Vagina (tissue), 2 donors: ENCODE measurements around the gene HMGXB3. TPM values are rescaled to one million over a fixed set of nuclear protein-coding genes. Genes with fewer than 3 reads are reported as not detected.

Experiments used
- DNase-seq, 2 donors: peaks; one replicate each; pipeline ENCODE4 v3.0.0-alpha.2; 2017; ENCODE audit errors: extremely low spot score in 2 of 2
- H3K27ac ChIP-seq: fragments of 200-600 bp; sonication (generic); one replicate; pipeline ENCODE4 v1.5.1; 2019
- H3K27me3 ChIP-seq: fragments of 200-600 bp; sonication (generic); one replicate; pipeline ENCODE4 v1.5.1; 2019
- H3K36me3 ChIP-seq, 2 donors: fragments of 200-600 bp; sonication (generic); one replicate each; pipeline ENCODE4 v1.5.1; 2017 to 2019
- H3K4me1 ChIP-seq: fragments of 200-600 bp; sonication (generic); one replicate; pipeline ENCODE4 v1.5.1; 2019
- H3K4me3 ChIP-seq, 2 donors: fragments of 200-600 bp; sonication (generic); 1 replicate in 1 of 2; 2 replicates in 1 of 2; pipeline ENCODE4 v1.5.1; 2016 to 2019
- H3K9me3 ChIP-seq: fragments of 200-600 bp; sonication (generic); one replicate; pipeline ENCODE4 v1.5.1; 2019
- POLR2A ChIP-seq, 2 donors: fragments of 450-650 bp; IDR thresholded peaks; one replicate each; pipeline ENCODE4 v1.6.1; 2017; ENCODE audit warnings: antibody characterized with exemption in 2 of 2, mild to moderate bottlenecking in 2 of 2, moderate library complexity in 2 of 2
- POLR2AphosphoS5 ChIP-seq, 2 donors: sonication (generic); formaldehyde crosslinking; IDR thresholded peaks; one replicate each; pipeline ENCODE4 v1.9.0; 2017; ENCODE audit warnings: antibody characterized with exemption in 2 of 2, mild to moderate bottlenecking in 2 of 2, low read depth in 1 of 2; ENCODE audit not compliant: insufficient read depth in 1 of 2
- intact Hi-C: fragments of 100-400 bp; cut with DNase I; formaldehyde crosslinking; loops from one replicate; pipeline ENCODE4 v1.15.1; 2023
- total RNA-seq: library from RNA; depleted of rRNA; stranded (reverse); fragments of >200 nt; gene quantifications from one replicate; pipeline ENCODE4 v1.2.3, GENCODE V29; 2016
- TF ChIP-seq, protein P1 (sequence below), 3 experiments: fragments of 450-650 bp in 2 of 3; fragments of 200-600 bp in 1 of 3; sonication (generic) in 1 of 3; IDR thresholded peaks; one replicate each; pipeline ENCODE4 v1.5.1; 2017 to 2019; ENCODE audit warnings: antibody characterized with exemption in 3 of 3, mild to moderate bottlenecking in 2 of 3, moderate library complexity in 2 of 3

The HMGXB3 gene
- total RNA-seq, 1 donor from 2014 or later = 38.3 TPM

DNA sequence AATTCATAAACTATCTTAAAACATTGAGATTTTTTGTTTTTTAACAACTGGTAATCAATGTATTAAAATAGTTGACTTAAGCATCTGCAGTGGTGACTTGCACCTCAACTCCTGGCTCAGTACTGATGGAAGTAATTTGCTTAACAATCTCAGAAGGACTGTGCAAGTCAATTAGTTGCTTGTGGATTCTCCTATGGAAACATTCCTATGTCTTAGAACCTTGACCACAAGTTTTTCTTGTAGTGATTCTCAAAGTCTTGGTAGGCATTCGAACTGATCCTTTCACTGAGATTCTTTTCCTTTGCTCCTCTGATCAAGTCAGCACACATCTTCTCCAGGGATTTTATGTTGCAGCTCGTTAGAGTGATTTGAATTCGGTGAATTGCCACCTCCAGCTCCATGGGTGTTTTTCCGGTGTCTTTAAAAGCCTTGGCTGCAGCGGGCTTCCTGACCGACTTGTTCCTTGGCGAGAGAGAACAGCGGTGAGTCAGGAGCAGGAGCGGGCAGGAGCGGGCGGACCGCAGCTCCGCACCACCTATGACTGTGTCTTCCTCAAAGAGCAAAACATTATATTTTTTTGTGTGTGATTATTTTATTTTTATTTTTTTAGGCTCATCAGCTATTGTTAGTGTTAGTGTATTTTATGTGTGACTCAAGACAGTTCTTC is 21.1 kb downstream of the HMGXB3 start:
- Histone ChIP-seq H3K4me3 (no peak overlapping the region), H3K27ac (peak overlapping the region; percentile 47), H3K4me1 (peaks cover 26% of the 10 kb centered on the region), H3K36me3 (peaks cover 0 to 61% of the 10 kb centered on the region in 2 donors), H3K9me3 (no peaks in the 10 kb centered on the region), H3K27me3 (no peaks in the 10 kb centered on the region)
- intact Hi-C loops = no loop called here
- no peak for DNase-seq
- peak; percentile 30 to 68 for TF ChIP-seq POLR2AphosphoS5 (IDR thresholded peaks at IDR 0.05; ENCODE audit: insufficient read depth in 1 of 2, low read depth in 1 of 2)
- no peak for TF ChIP-seq POLR2A (IDR thresholded peaks at IDR 0.05)
- TF ChIP-seq, protein P1, sequence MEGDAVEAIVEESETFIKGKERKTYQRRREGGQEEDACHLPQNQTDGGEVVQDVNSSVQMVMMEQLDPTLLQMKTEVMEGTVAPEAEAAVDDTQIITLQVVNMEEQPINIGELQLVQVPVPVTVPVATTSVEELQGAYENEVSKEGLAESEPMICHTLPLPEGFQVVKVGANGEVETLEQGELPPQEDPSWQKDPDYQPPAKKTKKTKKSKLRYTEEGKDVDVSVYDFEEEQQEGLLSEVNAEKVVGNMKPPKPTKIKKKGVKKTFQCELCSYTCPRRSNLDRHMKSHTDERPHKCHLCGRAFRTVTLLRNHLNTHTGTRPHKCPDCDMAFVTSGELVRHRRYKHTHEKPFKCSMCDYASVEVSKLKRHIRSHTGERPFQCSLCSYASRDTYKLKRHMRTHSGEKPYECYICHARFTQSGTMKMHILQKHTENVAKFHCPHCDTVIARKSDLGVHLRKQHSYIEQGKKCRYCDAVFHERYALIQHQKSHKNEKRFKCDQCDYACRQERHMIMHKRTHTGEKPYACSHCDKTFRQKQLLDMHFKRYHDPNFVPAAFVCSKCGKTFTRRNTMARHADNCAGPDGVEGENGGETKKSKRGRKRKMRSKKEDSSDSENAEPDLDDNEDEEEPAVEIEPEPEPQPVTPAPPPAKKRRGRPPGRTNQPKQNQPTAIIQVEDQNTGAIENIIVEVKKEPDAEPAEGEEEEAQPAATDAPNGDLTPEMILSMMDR (IDR thresholded peaks at IDR 0.05) = no peak

DNA sequence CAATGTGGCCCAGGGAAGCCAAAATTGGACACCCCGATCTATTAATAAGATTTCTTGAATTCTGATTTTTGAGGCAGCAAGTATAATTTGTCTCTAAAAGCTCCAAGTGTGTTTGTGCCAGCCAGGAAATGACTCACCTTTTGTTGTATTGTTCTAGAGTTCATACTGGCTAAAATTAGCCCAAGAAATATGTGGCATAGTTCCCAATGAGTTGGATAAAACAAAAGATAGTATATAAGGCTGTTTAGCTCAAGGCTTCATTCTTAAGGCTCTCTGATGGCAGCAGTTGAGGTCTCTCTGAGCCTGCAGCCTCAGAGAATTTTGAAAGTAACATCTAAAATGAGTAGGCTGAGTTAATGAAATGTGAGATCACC is 21.6 kb downstream of the HMGXB3 start:
- TF ChIP-seq POLR2AphosphoS5 (IDR thresholded peaks at IDR 0.05; ENCODE audit: insufficient read depth in 1 of 2, low read depth in 1 of 2) (peak in 1 of 2 donors; percentile 53), POLR2A (IDR thresholded peaks at IDR 0.05) (no peak)
- intact Hi-C loops = no loop called here
- Histone ChIP-seq H3K4me1 (peaks cover 26% of the 10 kb centered on the region), H3K9me3 (no peaks in the 10 kb centered on the region), H3K27ac (peak overlapping the region; percentile 47), H3K36me3 (peaks cover 0 to 65% of the 10 kb centered on the region in 2 donors), H3K27me3 (no peaks in the 10 kb centered on the region), H3K4me3 (no peak overlapping the region)
- DNase-seq = no peak

DNA sequence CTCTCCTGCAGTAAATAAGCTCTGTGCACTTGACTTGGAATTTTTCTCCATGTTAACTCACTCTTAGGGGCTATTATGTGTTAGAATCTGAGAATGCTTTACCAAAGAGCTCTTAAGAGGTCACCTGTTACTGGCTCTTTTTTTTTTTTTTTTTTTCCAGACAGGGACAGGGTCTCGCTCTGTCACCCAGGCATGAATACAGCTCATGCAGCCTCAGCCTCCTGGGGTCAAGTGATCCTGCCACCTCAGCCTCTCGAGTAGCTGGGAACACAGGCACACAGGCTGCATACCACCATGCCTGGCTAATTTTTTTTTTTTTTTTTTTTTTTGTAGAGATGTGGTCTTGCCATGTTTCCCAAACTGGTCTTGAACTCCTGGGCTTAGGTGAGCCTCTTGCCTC is 22.1 kb downstream of the HMGXB3 start:
- Histone ChIP-seq H3K27me3 (no peaks in the 10 kb centered on the region), H3K4me1 (peaks cover 26% of the 10 kb centered on the region), H3K4me3 (no peak overlapping the region), H3K9me3 (no peaks in the 10 kb centered on the region), H3K36me3 (peaks cover 0 to 71% of the 10 kb centered on the region in 2 donors), H3K27ac (peak overlapping the region; percentile 47)
- intact Hi-C loops = no loop called here
- no peak for DNase-seq
- TF ChIP-seq POLR2AphosphoS5 (IDR thresholded peaks at IDR 0.05; ENCODE audit: insufficient read depth in 1 of 2, low read depth in 1 of 2) = no peak
- TF ChIP-seq, protein P1 (IDR thresholded peaks at IDR 0.05) = no peak
- no peak for TF ChIP-seq POLR2A (IDR thresholded peaks at IDR 0.05)

DNA sequence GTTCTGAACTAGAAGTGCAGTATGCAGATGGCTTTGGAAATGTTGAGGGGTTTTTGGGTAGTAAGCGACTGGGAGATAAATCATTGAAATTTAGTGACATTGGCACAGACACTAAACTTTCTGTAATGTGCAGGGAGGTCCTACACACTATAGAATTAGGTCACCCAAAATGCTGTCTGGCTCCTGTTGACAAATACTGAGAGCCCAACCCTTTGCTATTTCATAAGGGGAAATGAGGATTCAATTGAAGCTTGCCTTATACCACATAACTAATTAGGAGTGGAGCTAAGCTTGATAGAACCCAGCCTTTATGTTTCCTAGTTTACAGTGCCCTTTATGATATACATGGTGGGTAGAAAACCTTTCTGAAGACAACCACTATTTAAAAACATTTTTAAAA is 22.6 kb downstream of the HMGXB3 start:
- no peak for TF ChIP-seq POLR2A (IDR thresholded peaks at IDR 0.05)
- no peak for TF ChIP-seq POLR2AphosphoS5 (IDR thresholded peaks at IDR 0.05; ENCODE audit: insufficient read depth in 1 of 2, low read depth in 1 of 2)
- TF ChIP-seq, protein P1 (IDR thresholded peaks at IDR 0.05) = no peak
- H3K27ac ChIP-seq = no peak overlapping the region

DNA sequence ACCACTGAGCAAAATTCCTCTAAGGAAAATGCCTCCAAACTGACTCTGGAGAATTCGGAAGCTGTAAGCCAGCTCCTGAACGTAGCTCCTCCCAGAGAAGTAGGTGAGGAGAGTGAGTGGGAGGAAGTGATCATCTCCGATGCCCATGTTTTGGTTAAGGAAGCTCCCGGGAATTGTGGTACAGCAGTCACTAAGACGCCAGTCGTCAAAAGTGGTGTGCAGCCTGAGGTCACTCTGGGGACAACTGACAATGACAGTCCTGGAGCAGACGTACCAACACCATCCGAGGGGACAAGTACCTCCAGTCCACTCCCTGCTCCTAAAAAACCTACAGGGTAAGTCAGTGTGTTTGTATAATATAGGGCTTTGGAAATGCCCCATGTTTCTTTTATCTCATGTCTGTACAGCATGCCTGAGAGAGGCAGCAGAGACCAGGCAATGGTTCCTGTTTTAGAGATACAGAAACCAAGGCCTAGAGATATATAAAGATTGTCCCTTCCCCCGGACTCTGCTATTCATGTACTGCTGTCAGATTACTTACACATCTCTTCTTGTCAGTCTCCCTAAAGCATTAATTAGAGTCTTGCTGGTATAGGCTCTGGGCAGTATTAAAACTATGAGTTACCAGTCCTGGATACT is 23.9 kb downstream of the HMGXB3 start:
- H3K4me1 ChIP-seq = peaks cover 26% of the 10 kb centered on the region
- H3K9me3 ChIP-seq = no peaks in the 10 kb centered on the region
- no peak overlapping the region for H3K4me3 ChIP-seq
- peaks cover 0 to 58% of the 10 kb centered on the region in 2 donors for H3K36me3 ChIP-seq
- H3K27me3 ChIP-seq = no peaks in the 10 kb centered on the region
- no peak for DNase-seq
- intact Hi-C loops = no loop called here
- H3K27ac ChIP-seq = no peak overlapping the region
- no peak for TF ChIP-seq POLR2A (IDR thresholded peaks at IDR 0.05)
- no peak for TF ChIP-seq POLR2AphosphoS5 (IDR thresholded peaks at IDR 0.05; ENCODE audit: insufficient read depth in 1 of 2, low read depth in 1 of 2)
- TF ChIP-seq, protein P1 (IDR thresholded peaks at IDR 0.05) = no peak

More for the DNA sequence above, 22.6 kb downstream of the HMGXB3 start:
- Histone ChIP-seq H3K4me1 (peaks cover 26% of the 10 kb centered on the region), H3K9me3 (no peaks in the 10 kb centered on the region), H3K4me3 (no peak overlapping the region), H3K27me3 (no peaks in the 10 kb centered on the region), H3K36me3 (peaks cover 0 to 72% of the 10 kb centered on the region in 2 donors)
- no peak for DNase-seq
- intact Hi-C loops = no loop called here
